Measurements from ENCODE around the gene MBL2.

- TF ChIP-seq CTCF (IDR thresholded peaks at IDR 0.05), result no peak
- TF ChIP-seq POLR2A (IDR thresholded peaks at IDR 0.05), result no peak
These were observed 2.6 kb downstream of the MBL2 start for GRCh38 chr10:52769966-52770365.

Measured in testis (tissue), 2 donors.